Measurements from ENCODE around the gene STEAP3.

Gene STEAP3

GRCh38 chr2:119253760-119254600 lies 30.3 kb downstream of the STEAP3 start:
- TF ChIP-seq CTCF (IDR thresholded peaks at IDR 0.05; ENCODE audit: extremely low read depth, insufficient read depth, missing control alignments), result no peak
- in situ Hi-C loops (cut with MboI; ENCODE audit: low pct_unique_long_range_greater_than_20kb, low sequenced_read_pairs, unreplicated experiment), result no loop called here
- no peak for DNase-seq (ENCODE audit: low spot score)

- no peak for DNase-seq (ENCODE audit: low spot score)
- in situ Hi-C loops (cut with MboI; ENCODE audit: low pct_unique_long_range_greater_than_20kb, low sequenced_read_pairs, unreplicated experiment), result no loop called here
- TF ChIP-seq CTCF (IDR thresholded peaks at IDR 0.05; ENCODE audit: extremely low read depth, insufficient read depth, missing control alignments), result no peak
Measured at GRCh38 chr2:119254601-119255080, 31.0 kb downstream of the STEAP3 start.

- no peak for TF ChIP-seq CTCF (IDR thresholded peaks at IDR 0.05; ENCODE audit: extremely low read depth, insufficient read depth, missing control alignments)
- DNase-seq (ENCODE audit: low spot score), result no peak
- in situ Hi-C loops (cut with MboI; ENCODE audit: low pct_unique_long_range_greater_than_20kb, low sequenced_read_pairs, unreplicated experiment), result no loop called here
Measured at GRCh38 chr2:119255760-119256581, 32.3 kb downstream of the STEAP3 start.

GRCh38 chr2:119256582-119256921 lies 32.9 kb downstream of the STEAP3 start:
- in situ Hi-C loops (cut with MboI; ENCODE audit: low pct_unique_long_range_greater_than_20kb, low sequenced_read_pairs, unreplicated experiment), result no loop called here
- no peak for DNase-seq (ENCODE audit: low spot score)

GRCh38 chr2:119257198-119257597 lies 33.6 kb downstream of the STEAP3 start:
- in situ Hi-C loops (cut with MboI; ENCODE audit: low pct_unique_long_range_greater_than_20kb, low sequenced_read_pairs, unreplicated experiment), result no loop called here
- DNase-seq (ENCODE audit: low spot score), result no peak
- TF ChIP-seq CTCF (IDR thresholded peaks at IDR 0.05; ENCODE audit: extremely low read depth, insufficient read depth, missing control alignments), result no peak

More at GRCh38 chr2:119256582-119256921, 32.9 kb downstream of the STEAP3 start:
- TF ChIP-seq CTCF (IDR thresholded peaks at IDR 0.05; ENCODE audit: extremely low read depth, insufficient read depth, missing control alignments), result no peak

GRCh38 chr2:119259296-119259860 lies 35.7 kb downstream of the STEAP3 start:
- TF ChIP-seq CTCF (IDR thresholded peaks at IDR 0.05; ENCODE audit: extremely low read depth, insufficient read depth, missing control alignments), result no peak
- DNase-seq (ENCODE audit: low spot score), result no peak
- in situ Hi-C loops (cut with MboI; ENCODE audit: low pct_unique_long_range_greater_than_20kb, low sequenced_read_pairs, unreplicated experiment), result no loop called here

All from GM13977 (cell line).